ENCODE data around the gene STEAP3. TPM values are rescaled to one million over a fixed set of nuclear protein-coding genes. Genes with fewer than 3 reads are reported as not detected.

Gene STEAP3
- total RNA-seq, 2 donors from 2014 or later = 18.9 to 25.4 TPM

DNA sequence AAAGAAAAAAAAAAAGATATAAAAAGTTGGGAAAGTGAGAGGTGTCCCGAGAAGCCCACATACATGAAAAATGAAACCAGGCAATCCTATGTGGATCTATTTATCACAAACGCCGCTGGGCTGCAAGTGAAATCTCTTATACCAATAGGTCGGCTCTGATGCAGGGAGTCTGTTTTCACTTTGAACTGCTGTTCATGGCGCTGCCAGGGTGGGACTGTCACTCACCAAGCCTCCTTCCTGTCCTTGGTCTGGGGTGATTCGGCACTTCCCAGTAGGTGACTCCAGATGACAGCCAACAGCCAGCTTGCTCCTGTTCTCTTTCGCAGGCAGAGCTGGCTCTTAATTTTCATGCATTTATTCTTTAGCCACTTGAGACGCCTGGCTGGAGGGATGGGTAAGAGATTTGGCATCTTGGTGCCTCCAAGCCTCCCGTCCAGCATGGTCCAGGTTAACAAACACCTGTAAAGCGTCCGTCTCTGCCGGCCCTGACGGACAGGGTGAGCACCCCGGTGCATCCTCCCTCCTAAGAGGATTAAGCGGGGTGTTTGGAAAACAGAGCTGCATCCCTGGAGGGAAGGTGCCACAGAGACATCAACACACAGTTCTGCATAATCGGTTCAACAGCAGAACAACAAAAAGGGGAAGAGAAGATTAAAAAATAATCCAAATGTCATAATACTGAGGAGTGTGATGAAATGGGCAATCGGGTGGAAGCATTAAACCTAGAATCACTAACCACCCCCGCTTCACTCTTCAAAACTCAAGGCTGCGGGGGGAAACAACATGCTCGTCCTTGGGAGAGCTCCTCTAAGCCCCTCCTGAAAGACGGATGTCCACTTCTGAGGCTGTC is 58.7 kb downstream of the STEAP3 start:
- Histone ChIP-seq H3K27ac (no peak overlapping the region), H3K27me3 (no peaks in the 10 kb centered on the region), H3K4me1 (peaks cover 4% of the 10 kb centered on the region), H3K9me3 (no peaks in the 10 kb centered on the region), H3K4me3 (no peak overlapping the region), H3K36me3 (replicated peaks in 1 of 2; ENCODE audit: insufficient read depth in 1 of 2, low read depth in 2 of 2) (no peaks in the 10 kb centered on the region)
- ATAC-seq = no peak
- DNase-seq = no peak
- WGBS, 2 donors = 71 to 76% methylated on average over 21 of the region's 21 CpGs
- intact Hi-C loops (cut with DNase I) = loop anchor here (10.0 kb wide), 1 partner anchor 398 kb away; no protein-coding TSS in a partner anchor
- TF ChIP-seq, protein P1, sequence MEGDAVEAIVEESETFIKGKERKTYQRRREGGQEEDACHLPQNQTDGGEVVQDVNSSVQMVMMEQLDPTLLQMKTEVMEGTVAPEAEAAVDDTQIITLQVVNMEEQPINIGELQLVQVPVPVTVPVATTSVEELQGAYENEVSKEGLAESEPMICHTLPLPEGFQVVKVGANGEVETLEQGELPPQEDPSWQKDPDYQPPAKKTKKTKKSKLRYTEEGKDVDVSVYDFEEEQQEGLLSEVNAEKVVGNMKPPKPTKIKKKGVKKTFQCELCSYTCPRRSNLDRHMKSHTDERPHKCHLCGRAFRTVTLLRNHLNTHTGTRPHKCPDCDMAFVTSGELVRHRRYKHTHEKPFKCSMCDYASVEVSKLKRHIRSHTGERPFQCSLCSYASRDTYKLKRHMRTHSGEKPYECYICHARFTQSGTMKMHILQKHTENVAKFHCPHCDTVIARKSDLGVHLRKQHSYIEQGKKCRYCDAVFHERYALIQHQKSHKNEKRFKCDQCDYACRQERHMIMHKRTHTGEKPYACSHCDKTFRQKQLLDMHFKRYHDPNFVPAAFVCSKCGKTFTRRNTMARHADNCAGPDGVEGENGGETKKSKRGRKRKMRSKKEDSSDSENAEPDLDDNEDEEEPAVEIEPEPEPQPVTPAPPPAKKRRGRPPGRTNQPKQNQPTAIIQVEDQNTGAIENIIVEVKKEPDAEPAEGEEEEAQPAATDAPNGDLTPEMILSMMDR (IDR thresholded peaks at IDR 0.05) = no peak
- no peak for TF ChIP-seq POLR2A (IDR thresholded peaks at IDR 0.05)

DNA sequence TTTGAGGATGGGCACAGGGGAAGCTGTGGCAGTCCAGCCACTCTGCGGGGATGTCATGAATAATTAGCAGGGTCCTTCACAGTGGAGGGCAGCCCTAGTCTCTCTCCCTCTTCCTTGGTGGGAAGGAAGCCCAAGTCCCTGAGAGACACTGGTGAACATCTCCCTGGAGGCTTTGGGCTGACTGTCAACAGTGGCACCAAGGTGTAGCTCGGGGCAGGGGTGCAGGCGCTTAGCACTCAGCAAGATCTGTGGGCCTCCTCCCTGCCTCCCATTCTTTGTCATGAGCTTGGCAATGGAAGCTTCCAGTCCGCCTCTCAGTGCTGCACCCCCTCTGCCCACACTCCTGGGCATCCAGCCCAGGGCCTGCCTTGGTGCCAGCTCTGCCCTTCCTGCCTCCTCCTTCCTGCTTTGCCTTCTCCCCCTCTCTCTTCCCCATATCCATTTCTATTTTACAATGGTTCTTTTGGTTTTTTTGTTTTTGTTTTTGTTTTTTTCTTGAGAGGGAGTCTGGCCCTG is 59.4 kb downstream of the STEAP3 start:
- H3K9me3 ChIP-seq = no peaks in the 10 kb centered on the region
- ATAC-seq (peak; percentile 15), DNase-seq (peak in 3 of 4 donors; percentile 34 to 56 (median 40))
- intact Hi-C loops (cut with DNase I) = loop anchor here (10.0 kb wide), 1 partner anchor 398 kb away; no protein-coding TSS in a partner anchor
- H3K27me3 ChIP-seq = no peaks in the 10 kb centered on the region
- WGBS, 2 donors = 74 to 77% methylated on average over 4 of the region's 4 CpGs
- H3K4me1 ChIP-seq = peaks cover 4% of the 10 kb centered on the region
- H3K4me3 ChIP-seq = no peak overlapping the region
- no peak for TF ChIP-seq POLR2A (IDR thresholded peaks at IDR 0.05)
- TF ChIP-seq, protein P1 (IDR thresholded peaks at IDR 0.05) = no peak
- peak overlapping the region in 1 of 4 donors; percentile 51 for H3K27ac ChIP-seq
- no peaks in the 10 kb centered on the region for H3K36me3 ChIP-seq (replicated peaks in 1 of 2; ENCODE audit: insufficient read depth in 1 of 2, low read depth in 2 of 2)

DNA sequence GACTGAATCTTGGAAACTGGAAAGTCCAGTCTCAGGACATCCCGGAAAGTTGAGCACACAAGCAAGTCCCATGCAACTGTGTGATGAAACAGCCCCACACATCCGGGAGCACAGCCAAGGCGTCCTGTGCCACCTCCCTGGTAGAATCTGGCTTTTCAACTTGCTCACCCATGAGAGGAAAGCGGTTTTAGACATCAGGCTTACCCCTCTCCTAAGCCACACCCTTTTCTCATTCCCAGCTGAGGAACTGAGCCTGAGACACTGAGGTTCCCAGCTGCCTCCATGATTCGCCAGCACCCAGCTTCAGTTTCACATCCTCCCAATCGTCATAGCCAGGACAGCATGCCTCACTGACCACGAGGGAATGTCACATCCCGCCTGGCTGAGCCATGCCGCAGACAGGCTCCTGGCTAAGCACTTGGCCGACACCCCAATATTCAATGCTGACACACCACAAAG is 60.3 kb downstream of the STEAP3 start:
- Histone ChIP-seq H3K27me3 (no peaks in the 10 kb centered on the region), H3K27ac (peak overlapping the region in 1 of 4 donors; percentile 51), H3K4me1 (peaks cover 4% of the 10 kb centered on the region), H3K9me3 (no peaks in the 10 kb centered on the region), H3K36me3 (replicated peaks in 1 of 2; ENCODE audit: insufficient read depth in 1 of 2, low read depth in 2 of 2) (no peaks in the 10 kb centered on the region), H3K4me3 (no peak overlapping the region)
- DNase-seq (peak in 3 of 4 donors; percentile 28 to 79 (median 49)), ATAC-seq (peak; percentile 45)
- peak in 1 of 3 donors; percentile 11 for TF ChIP-seq POLR2A (IDR thresholded peaks at IDR 0.05)
- TF ChIP-seq, protein P1 (IDR thresholded peaks at IDR 0.05) = no peak
- WGBS, 2 donors = 52 to 58% methylated on average over 8 to 10 of the region's 10 CpGs
- intact Hi-C loops (cut with DNase I) = loop anchor here (10.0 kb wide), 1 partner anchor 399 kb away; no protein-coding TSS in a partner anchor

DNA sequence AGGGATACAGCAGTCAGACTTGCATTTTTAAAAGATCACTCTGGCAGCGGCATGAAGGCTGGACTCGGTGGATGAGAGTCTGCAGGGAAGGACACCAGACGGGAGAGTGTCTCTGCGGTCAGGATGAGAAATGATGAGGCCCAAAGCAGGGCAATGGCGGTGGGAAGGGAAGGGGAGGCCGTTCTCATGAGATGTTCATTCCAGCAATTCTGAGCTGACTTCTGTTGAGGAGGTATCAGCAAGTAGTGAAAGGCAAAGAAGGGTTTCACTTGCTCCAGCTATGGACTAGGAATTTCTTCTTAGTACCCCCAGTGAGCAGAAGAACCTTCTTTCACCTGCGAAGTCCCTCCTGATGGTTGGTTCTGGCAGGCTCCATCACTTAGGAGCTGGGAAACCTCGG is 63.0 kb downstream of the STEAP3 start:
- peaks cover 14% of the 10 kb centered on the region for H3K4me1 ChIP-seq
- H3K4me3 ChIP-seq = no peak overlapping the region
- H3K27me3 ChIP-seq = no peaks in the 10 kb centered on the region
- ATAC-seq (no peak), DNase-seq (no peak)
- no peaks in the 10 kb centered on the region for H3K36me3 ChIP-seq (replicated peaks in 1 of 2; ENCODE audit: insufficient read depth in 1 of 2, low read depth in 2 of 2)
- no peaks in the 10 kb centered on the region for H3K9me3 ChIP-seq
- TF ChIP-seq, protein P1 (IDR thresholded peaks at IDR 0.05) = no peak
- no peak for TF ChIP-seq POLR2A (IDR thresholded peaks at IDR 0.05)
- WGBS, 2 donors = 69 to 81% methylated on average over 8 of the region's 8 CpGs
- intact Hi-C loops (cut with DNase I) = loop anchor here (10.0 kb wide), 1 partner anchor 402 kb away; no protein-coding TSS in a partner anchor
- no peak overlapping the region for H3K27ac ChIP-seq

All from body of pancreas (tissue), 4 donors.